Fibroblast of the aortic adventitia (primary cell): ENCODE measurements around the gene PLEKHM3. TPM values are rescaled to one million over a fixed set of nuclear protein-coding genes. Genes with fewer than 3 reads are reported as not detected.
"Not testable (repeated sequence)": the region's sequence is repeated elsewhere in the genome, so short reads cannot be mapped to it uniquely, and the experiment has no call there.

Experiments
- DNase-seq: peaks from one replicate; pipeline ENCODE4 v3.0.0-alpha.2; 2010; ENCODE audit warnings: low read depth
- H3K4me3 ChIP-seq: 2 replicates; pipeline ENCODE4 v1.5.1; 2011; ENCODE audit warnings: low read depth, mild to moderate bottlenecking, control low read depth, low read length, moderate library complexity
- total RNA-seq: library from RNA; depleted of rRNA; stranded (reverse); fragments of >200 nt; gene quantifications from 2 replicates; pipeline ENCODE4 v1.2.3, GENCODE V29; 2012; ENCODE audit warnings: low replicate concordance
- TF ChIP-seq, protein P1 (sequence below): IDR thresholded peaks from 2 replicates; pipeline ENCODE4 v1.5.1; 2011; ENCODE audit warnings: mild to moderate bottlenecking, low read length, control low read depth, inconsistent platforms; ENCODE audit not compliant: insufficient read depth

PLEKHM3 gene
- total RNA-seq, 1 donor: 15.1 TPM

DNA sequence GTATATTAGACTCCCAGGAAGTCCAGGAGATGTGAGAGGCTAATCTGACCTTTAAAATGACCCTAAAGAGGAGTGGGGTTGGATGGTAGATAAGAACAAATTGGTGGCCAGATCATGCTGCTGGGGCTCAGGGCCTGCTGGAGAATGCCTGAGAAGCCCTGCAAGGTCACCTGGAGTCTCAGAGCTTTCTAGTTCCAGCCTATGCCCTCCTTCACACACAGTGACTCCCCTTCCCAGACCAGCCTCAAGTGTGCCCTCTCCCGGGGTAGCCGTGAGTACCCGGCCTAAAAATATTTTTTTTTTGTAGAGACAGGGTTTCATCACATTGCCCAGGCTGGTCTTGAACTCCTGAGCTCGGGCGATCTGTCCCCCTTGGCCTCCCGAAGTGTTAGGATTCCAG, 211.4 kb downstream of the PLEKHM3 start:
- no peak overlapping the region for H3K4me3 ChIP-seq
- TF ChIP-seq, protein P1, sequence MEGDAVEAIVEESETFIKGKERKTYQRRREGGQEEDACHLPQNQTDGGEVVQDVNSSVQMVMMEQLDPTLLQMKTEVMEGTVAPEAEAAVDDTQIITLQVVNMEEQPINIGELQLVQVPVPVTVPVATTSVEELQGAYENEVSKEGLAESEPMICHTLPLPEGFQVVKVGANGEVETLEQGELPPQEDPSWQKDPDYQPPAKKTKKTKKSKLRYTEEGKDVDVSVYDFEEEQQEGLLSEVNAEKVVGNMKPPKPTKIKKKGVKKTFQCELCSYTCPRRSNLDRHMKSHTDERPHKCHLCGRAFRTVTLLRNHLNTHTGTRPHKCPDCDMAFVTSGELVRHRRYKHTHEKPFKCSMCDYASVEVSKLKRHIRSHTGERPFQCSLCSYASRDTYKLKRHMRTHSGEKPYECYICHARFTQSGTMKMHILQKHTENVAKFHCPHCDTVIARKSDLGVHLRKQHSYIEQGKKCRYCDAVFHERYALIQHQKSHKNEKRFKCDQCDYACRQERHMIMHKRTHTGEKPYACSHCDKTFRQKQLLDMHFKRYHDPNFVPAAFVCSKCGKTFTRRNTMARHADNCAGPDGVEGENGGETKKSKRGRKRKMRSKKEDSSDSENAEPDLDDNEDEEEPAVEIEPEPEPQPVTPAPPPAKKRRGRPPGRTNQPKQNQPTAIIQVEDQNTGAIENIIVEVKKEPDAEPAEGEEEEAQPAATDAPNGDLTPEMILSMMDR: no peak
- DNase-seq: no peak

- no peak for DNase-seq
- H3K4me3 ChIP-seq: no peak overlapping the region
- TF ChIP-seq, protein P1: no peak
Observed at GRCh38 chr2:207813221-207813916, 212.0 kb downstream of the PLEKHM3 start.

DNA sequence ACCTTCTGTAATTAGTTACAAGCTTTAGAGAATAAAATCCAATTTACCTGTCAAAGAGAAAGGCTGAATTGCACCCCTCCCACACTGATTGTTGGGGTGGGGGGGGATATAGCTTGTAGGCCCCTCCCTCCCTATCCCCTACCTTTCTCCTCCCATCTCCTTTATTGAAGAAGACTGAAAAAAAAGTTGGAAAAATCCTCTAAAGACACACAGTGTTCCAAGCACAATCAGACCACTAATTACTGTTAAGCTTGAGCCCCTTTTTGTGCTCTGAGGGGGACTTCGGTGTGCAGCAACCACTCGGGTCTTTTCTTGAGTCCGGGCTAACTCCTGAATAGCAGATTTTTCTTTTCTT, 212.6 kb downstream of the PLEKHM3 start:
- DNase-seq: no peak
- TF ChIP-seq, protein P1: no peak
- no peak overlapping the region for H3K4me3 ChIP-seq

DNA sequence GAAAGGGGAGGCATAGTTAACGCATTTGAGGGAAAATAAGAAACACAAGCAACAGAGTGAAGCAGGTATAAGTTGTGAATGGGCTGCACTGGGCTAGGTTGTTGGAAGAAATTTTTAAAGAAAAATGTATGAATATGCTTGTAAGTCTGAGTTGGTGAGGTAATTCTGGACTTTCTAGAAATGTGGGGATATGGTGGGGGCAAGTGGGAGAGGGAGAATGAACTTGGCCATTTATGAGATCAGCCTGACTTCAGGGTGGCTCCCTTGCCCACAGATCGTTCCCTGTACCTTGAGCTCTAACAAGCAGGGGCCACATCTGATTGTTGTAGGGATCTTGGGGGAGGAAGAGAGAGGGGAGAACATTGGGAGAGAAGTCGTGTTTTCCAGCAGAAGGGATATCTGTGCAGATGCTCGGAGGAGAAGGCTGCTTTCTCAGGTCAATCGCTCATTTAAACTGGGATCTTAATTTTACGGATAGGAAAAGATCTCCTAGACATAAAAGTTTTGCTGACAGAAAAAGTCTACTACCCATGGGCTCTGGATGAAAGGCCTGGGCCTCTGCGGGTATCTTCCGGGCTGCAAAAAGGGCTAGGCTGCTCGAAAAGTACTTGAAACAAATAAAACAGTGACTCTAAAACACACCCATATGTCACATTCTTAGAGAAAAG, 213.1 kb downstream of the PLEKHM3 start:
- TF ChIP-seq, protein P1: no peak
- H3K4me3 ChIP-seq: no peak overlapping the region
- DNase-seq: no peak

DNA sequence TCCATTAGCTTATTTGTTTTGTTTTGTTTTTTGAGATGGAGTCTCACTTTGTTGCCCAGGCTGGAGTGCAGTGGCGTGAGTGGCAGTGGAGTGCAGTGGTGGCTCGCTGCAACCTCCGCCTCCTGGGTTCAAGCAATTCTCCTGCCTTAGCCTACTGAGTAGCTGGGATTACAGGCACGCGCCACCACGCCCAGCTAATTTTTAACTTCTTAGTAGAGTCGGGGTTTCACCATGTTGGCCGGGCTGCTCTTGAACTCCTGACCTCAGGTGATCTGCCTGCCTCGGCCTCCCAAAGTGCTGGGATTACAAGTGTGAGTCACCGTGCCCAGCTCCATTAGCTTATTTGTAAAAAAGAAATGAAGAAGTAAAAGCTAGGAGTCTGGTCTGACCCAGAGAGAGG, 213.7 kb downstream of the PLEKHM3 start:
- not testable (repeated sequence) for H3K4me3 ChIP-seq, DNase-seq

DNA sequence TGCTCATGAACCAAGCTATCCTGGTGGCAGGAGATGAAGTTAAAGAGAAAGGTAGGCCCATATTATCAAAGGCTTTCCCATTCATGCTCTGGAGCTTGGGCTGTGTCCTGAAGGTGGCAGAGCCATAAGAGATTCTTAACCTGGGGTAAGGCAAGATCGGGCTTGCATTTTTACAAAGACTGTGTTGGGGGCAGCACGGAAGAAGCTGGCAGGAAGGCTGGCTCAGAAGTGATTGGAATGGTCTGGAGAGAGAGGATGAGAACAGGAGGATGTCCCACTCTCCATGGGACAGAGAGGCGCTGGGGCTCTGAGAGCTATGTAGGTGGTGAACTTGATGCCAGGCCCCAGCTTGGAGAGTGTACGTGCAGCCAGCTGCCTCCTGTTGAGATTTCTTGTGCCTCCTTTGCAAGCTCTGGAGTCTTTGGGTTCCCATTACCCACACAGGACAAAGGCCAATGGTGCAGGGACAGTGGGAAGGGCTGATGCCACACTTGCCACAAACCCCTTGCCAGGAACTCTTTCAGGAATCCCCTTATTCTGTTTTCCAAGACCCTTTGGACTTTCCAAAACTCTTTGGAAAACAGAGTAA, 215.0 kb downstream of the PLEKHM3 start:
- TF ChIP-seq, protein P1: no peak
- no peak for DNase-seq
- H3K4me3 ChIP-seq: no peak overlapping the region

GRCh38 chr2:207808119-207808518, 217.2 kb downstream of the PLEKHM3 start:
- TF ChIP-seq, protein P1: no peak
- no peak overlapping the region for H3K4me3 ChIP-seq
- DNase-seq: no peak
